Muscle of arm (tissue), 12 donors: ENCODE data around the gene SLC1A7. TPM values are rescaled to one million over a fixed set of nuclear protein-coding genes. Genes with fewer than 3 reads are reported as not detected.

Source experiments
- DNase-seq: peaks from one replicate; pipeline ENCODE4 v3.0.0-alpha.2; 2013
- polyA plus RNA-seq, 12 donors: library from polyadenylated mRNA; unstranded; fragments of 120-200 nt; gene quantifications; one replicate each; pipeline ENCODE4 v1.2.1, GENCODE V29; 2013; ENCODE audit not compliant: insufficient read length in 12 of 12

The SLC1A7 gene
- polyA plus RNA-seq, 12 donors = 0.20 to 0.67 (median 0.39) TPM; not detected in 2

DNA sequence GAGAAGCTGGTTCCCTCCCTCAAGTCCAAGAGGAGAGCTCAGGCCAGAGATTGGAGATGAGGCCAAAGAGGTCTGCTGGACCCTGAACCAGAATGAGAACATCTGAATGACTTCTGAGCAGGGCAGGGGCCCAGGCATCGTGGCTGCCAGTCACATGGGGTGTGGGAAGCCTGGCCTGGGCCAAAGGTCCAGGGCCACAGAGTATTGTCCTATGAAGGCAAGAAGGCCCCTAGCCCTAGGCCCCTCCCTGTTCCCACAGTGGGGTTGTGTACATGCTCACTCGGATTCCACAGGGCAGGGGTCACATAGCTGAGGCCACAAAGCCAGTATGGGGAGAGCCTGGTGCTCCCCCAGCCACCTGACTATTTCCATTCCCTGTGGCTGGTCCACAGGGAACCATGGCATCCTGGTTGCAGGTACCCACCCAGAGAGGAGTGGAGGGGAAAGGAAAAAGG, 18.5 kb upstream of the SLC1A7 start:
- no peak for DNase-seq

- DNase-seq = no peak
Measured at GRCh38 chr1:53158900-53159299, 16.5 kb upstream of the SLC1A7 start.

DNA sequence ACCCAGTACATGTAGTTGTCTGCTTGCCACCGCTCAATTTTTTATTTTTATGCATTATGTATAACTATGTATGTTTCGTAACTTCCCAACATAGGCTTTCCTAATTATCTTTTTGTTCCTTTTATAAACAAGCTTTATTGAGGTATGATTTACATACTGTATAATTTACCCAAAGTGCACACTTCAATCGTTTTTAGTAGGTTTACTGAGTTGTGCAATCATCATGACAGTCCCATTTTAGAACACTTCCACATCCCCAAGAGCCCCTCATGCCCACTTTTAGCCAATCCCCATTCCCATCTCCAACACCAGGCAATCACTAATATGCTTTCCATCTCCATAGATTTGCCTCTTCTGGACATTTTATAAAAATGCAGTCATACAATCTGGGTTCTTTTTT, 14.3 kb upstream of the SLC1A7 start:
- no peak for DNase-seq

- no peak for DNase-seq
Measured at GRCh38 chr1:53155945-53156344, 13.5 kb upstream of the SLC1A7 start.

DNA sequence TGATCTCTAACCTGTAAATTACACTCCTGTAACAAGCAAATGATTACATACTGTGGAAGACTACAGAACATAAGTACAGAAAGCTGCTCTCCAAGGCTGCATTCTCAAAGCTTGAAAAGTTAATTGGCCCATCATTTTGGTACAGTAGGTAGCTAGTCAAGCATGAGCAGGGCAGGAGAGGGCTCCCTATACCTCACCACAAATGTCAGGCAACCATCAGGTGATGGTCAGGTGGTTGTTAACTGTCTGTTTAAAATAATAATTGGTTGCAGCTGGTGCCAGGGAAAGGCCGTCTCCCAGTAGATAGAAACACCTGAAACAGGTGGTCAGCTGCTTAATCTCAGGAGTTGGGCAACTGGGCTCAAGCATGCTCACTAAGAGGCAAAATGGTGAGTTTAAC, 13.1 kb upstream of the SLC1A7 start:
- DNase-seq = no peak

DNA sequence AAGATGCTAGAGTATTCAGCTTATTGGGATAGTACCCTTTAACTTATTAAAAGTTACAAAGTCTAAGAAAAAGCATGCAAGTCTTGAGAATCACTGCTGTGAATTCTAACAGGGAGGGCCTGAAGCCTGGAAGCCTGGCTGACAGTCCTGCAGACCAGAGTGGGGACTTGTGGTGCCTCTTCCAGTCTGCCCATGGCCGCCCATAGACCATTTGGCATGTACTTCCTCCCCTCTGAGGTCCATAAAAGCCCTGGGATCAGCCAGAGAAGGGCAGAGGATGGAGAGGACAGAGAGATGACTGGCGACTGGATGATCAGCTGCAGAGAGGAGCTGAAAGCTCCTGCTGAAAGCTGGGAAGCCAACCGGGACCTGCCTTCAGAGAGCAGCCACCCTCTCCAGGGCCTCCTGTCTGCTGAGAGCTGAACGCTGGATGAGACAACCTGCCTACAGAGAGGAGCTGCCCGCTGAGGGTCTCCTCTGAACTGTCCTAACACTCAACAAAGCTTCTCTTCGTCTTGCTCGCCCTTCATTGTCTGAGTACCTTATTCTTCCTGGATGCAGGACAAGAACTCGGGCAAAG, 12.5 kb upstream of the SLC1A7 start:
- no peak for DNase-seq

GRCh38 chr1:53153752-53154151, 11.3 kb upstream of the SLC1A7 start:
- DNase-seq = no peak

- no peak for DNase-seq
Measured at GRCh38 chr1:53148123-53148522, 5.7 kb upstream of the SLC1A7 start.

DNA sequence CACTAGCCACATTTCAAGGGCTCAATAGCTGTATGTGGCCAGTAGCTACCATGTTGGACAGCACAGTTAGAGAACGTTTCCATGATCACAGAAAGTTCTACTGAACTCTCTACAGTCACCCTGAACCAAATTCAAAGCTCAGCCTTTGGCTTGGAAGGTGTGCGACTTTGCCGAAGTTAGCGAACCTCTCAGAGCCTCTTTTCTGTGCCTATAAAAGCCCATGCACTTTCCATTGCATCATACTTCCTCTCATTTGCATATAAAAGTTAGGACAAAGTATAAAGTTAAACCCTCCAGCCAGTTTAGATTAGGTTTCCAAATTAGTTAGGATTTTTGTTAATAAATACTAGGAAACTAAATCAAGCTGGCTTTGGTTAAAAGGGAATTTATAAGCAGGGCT, 4.7 kb upstream of the SLC1A7 start:
- no peak for DNase-seq

GRCh38 chr1:53145942-53146708, 3.7 kb upstream of the SLC1A7 start:
- DNase-seq = no peak

GRCh38 chr1:53145619-53145941, 3.1 kb upstream of the SLC1A7 start:
- DNase-seq = no peak

DNA sequence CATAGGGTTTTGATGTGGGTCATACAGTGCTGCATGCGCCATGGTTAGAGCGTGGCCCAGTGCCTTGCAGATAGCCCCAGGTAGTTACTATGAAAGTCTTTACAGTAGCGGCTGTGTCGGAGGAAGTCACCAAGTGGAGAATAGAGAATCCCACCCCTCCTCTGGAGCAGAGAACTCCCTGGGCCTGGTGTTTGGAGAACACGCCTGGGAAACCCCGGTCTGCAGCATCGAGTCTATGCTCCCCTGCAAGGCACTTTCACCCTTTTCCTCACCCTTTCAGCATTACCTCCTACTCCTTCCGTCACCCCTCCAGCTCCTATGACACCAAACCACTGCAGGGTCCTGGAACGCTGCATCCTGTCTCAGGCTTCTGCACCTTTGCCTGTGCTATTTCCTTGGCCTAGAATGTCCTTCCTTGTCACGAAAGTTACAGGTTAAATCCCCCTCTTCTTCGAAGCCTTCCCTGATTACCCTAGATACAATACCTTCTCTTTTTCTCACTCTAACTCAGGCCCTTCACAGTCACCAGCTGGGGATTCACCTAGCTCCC, 2.7 kb upstream of the SLC1A7 start:
- DNase-seq = no peak

- no peak for DNase-seq
Measured at GRCh38 chr1:53144201-53144600, 1.8 kb upstream of the SLC1A7 start.

- DNase-seq = no peak
Measured at GRCh38 chr1:53143527-53143926, 1.1 kb upstream of the SLC1A7 start.

GRCh38 chr1:53141487-53142055, 867 bp downstream of the SLC1A7 start:
- no peak for DNase-seq

DNA sequence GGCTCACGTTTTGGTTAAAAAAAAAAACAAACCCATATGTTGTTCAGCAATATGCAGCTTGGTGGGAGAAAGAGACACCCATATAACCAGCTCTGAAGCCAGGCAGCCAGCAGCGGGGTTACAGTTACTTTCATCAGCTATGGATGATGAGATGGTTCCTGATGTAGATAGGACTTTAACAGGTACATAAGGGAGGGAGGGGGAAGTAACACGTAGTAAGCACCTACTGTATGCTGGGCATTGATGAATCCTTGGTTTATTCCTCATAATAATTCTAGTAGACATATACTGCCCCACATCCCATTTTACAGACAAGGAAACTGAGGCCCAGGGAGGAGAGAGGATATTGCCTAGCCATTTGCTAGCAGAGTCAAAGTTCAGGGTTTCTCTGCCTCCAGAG, 2.0 kb downstream of the SLC1A7 start:
- no peak for DNase-seq

DNA sequence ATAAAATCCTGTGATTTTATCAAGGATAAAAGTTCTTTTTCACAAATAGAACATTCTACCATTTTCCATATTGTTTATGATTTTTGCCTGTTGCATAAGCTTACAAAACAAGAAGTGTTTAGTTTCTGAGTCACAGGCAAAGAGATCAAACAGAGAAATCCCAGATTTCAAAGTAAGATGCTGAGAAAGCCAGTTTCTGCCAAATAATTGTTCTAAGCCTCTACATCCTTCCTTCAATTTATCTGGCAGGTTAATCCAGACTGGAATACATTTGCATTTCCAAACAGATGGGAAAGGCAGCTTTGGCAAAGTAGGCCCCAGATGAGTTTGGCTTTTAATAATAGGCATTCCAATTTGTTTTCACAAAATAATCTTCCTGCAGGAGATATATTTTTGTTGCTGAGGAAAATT, 2.5 kb downstream of the SLC1A7 start:
- no peak for DNase-seq

- DNase-seq = no peak
Measured at GRCh38 chr1:53138991-53139884, 3.2 kb downstream of the SLC1A7 start.

DNA sequence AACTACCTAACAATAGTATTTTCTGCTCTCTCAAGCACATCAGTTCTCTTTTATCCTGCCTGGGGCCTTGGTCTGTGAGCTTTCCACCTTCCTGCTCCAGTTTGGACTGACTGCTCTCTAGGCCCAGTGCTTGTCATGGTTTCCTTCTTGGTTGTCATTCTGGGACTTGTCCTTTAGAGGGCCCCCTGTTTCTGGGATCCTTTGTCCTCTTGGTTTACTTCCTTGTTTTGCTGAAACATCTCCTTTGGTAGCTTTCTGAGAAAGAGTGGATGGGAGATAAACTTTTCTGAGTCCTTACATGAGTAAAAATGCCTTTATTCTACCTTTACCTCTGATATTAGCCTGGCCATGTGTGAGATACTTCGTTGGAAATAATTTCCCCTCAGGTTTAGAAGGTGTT, 4.7 kb downstream of the SLC1A7 start:
- DNase-seq = no peak

DNA sequence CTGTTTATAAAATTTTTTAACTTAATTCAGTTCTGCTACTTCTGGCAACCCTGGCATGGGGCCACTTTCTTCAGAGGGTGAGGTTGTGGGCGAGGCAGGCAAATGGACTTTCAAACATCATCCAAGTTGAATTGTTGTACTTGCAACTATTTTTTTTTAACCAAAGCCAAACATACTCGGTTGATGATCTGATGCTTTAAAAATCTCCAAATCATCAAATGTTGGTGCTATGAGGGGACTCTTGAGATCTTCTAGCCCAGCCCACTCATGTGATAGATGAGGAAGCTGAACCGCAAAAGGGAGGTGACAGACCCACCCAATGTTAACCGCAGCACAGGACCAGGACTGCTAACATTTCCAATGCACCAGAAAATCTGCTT, 6.7 kb downstream of the SLC1A7 start:
- no peak for DNase-seq

- no peak for DNase-seq
Measured at GRCh38 chr1:53134961-53135734, 7.3 kb downstream of the SLC1A7 start.
